CD4-positive, alpha-beta memory T cell (primary cell): ENCODE data around the gene CRBN. TPM values are rescaled to one million over a fixed set of nuclear protein-coding genes. Genes with fewer than 3 reads are reported as not detected.

ENCODE experiments used
- polyA plus RNA-seq, 2 donors: library from polyadenylated mRNA; unstranded; fragments of 300-500 nt; fragmentation: Illumina TruSeq; gene quantifications; one replicate each; pipeline ENCODE4 v1.2.3, GENCODE V29; 2021
- total RNA-seq, 2 experiments: library from RNA; stranded (reverse); gene quantifications; one replicate each; pipeline ENCODE4 v1.2.3, GENCODE V29; 2021

CRBN gene
- total and polyA plus RNA-seq, 4 experiments from 2014 or later: 150 to 235 (median 178) TPM

Other genes starting within 250 kb of the CRBN start
- under 1 TPM; 0.12 to 0.33 TPM for gene IL5RA, start 69.3 kb downstream of the CRBN start, total RNA-seq
- gene IL5RA, start 69.3 kb downstream of the CRBN start, polyA plus RNA-seq: 1 to 10 TPM in 1 of 2 donors, under 1 TPM in 1; 0.58 to 1.1 TPM
- gene TRNT1, start 52.8 kb downstream of the CRBN start, total RNA-seq: 10 to 100 TPM; 44.7 to 44.8 TPM
- 10 to 100 TPM; 23.2 to 25.9 TPM for gene TRNT1, start 52.8 kb downstream of the CRBN start, polyA plus RNA-seq